GM23248 (cell line): ENCODE measurements around the gene SLC35A1. TPM values are rescaled to one million over a fixed set of nuclear protein-coding genes. Genes with fewer than 3 reads are reported as not detected.

Experiments
- DNase-seq: peaks from one replicate; pipeline ENCODE4 v3.0.0-alpha.2; 2015
- H2AFZ ChIP-seq: fragments of 200-600 bp; sonication (generic); 2 replicates; pipeline ENCODE4 v1.6.1; 2016; ENCODE audit warnings: antibody characterized with exemption
- H3F3A ChIP-seq: fragments of 200-600 bp; sonication (generic); 2 replicates; pipeline ENCODE4 v1.6.1; 2016; ENCODE audit warnings: mild to moderate bottlenecking, antibody characterized with exemption, mixed run types; ENCODE audit not compliant: insufficient read depth
- H3K27ac ChIP-seq: fragments of 200-600 bp; sonication (generic); 2 replicates; pipeline ENCODE4 v1.5.1; 2016; ENCODE audit warnings: mild to moderate bottlenecking
- H3K27me3 ChIP-seq: fragments of 200-600 bp; sonication (generic); replicated peaks from 2 replicates; pipeline ENCODE4 v1.6.1; 2016; ENCODE audit warnings: mild to moderate bottlenecking; ENCODE audit not compliant: insufficient read depth
- H3K36me3 ChIP-seq: fragments of 200-600 bp; sonication (generic); 2 replicates; pipeline ENCODE4 v1.6.1; 2016; ENCODE audit warnings: low read depth, mild to moderate bottlenecking
- H3K4me1 ChIP-seq: fragments of 200-600 bp; sonication (generic); 2 replicates; pipeline ENCODE4 v1.6.1; 2016; ENCODE audit warnings: mild to moderate bottlenecking; ENCODE audit not compliant: insufficient read depth
- H3K4me2 ChIP-seq: fragments of 200-600 bp; sonication (generic); one replicate; pipeline ENCODE4 v1.6.1; 2016; ENCODE audit warnings: mild to moderate bottlenecking; ENCODE audit not compliant: unreplicated experiment
- H3K4me3 ChIP-seq: fragments of 200-600 bp; sonication (generic); 2 replicates; pipeline ENCODE4 v1.5.1; 2016; ENCODE audit warnings: mild to moderate bottlenecking
- H3K79me2 ChIP-seq: fragments of 200-600 bp; sonication (generic); 2 replicates; pipeline ENCODE4 v1.6.1; 2016; ENCODE audit warnings: mild to moderate bottlenecking; ENCODE audit not compliant: insufficient read depth
- H3K9ac ChIP-seq: fragments of 200-600 bp; sonication (generic); 2 replicates; pipeline ENCODE4 v1.6.1; 2016; ENCODE audit warnings: mild to moderate bottlenecking
- H3K9me2 ChIP-seq: fragments of 200-600 bp; sonication (generic); 2 replicates; pipeline ENCODE4 v1.6.1; 2016; ENCODE audit warnings: mixed run types, mild to moderate bottlenecking, moderate library complexity; ENCODE audit not compliant: insufficient read depth
- H3K9me3 ChIP-seq: fragments of 200-600 bp; sonication (generic); one replicate; pipeline ENCODE4 v1.6.1; 2017; ENCODE audit warnings: low read depth
- H4K20me1 ChIP-seq: fragments of 200-600 bp; sonication (generic); 2 replicates; pipeline ENCODE4 v1.6.0; 2016; ENCODE audit not compliant: insufficient read depth
- EZH2 ChIP-seq: fragments of 200-600 bp; sonication (generic); IDR thresholded peaks from 2 replicates; pipeline ENCODE4 v1.6.1; 2018; ENCODE audit warnings: antibody characterized with exemption, mild to moderate bottlenecking; ENCODE audit not compliant: insufficient read depth, poor library complexity, severe bottlenecking
- EZH2phosphoT487 ChIP-seq: fragments of 200-600 bp; sonication (generic); IDR thresholded peaks from 2 replicates; pipeline ENCODE4 v1.6.1; 2018; ENCODE audit warnings: antibody characterized with exemption, moderate library complexity, mild to moderate bottlenecking, low read depth; ENCODE audit not compliant: insufficient read depth
- WGBS, 2 experiments: methylation state at CpG; one replicate each; pipeline ENCODE4 v1.1.6; 2015 to 2017; ENCODE audit warnings: low lambda C conversion rate in 2 of 2, low coverage in 1 of 2; ENCODE audit errors: missing lambda C conversion rate in 2 of 2; 5-methylcytosine and 5-hydroxymethylcytosine counted together
- in situ Hi-C: fragments of 300-500 bp; cut with MboI; formaldehyde crosslinking; loops from 2 replicates; pipeline ENCODE4 v1.15.0; 2020
- polyA plus RNA-seq: library from polyadenylated mRNA; unstranded; fragments of >200 nt; fragmentation: Nextera tagmentation; extraction: Ambion mirVana; gene quantifications from 2 replicates; pipeline ENCODE4 v1.2.1, GENCODE V29; 2016
- total RNA-seq: library from RNA; depleted of rRNA; stranded (reverse); fragments of >200 nt; shearing (Covaris generic); gene quantifications from 2 replicates; pipeline ENCODE4 v1.2.3, GENCODE V29; 2014

SLC35A1 gene
- total and polyA plus RNA-seq, 2 experiments from 2014 or later: 25.6 to 31.4 TPM

GRCh38 chr6:87534377-87535047 lies 61.7 kb downstream of the SLC35A1 start:
- H4K20me1 ChIP-seq: no peaks in the 10 kb centered on the region
- no peak for DNase-seq
- H3K27me3 ChIP-seq: no peaks in the 10 kb centered on the region
- peaks cover 9% of the 10 kb centered on the region; the same call in 1 of the 2 replicates for H3K4me1 ChIP-seq
- no peak overlapping the region for H3K4me2 ChIP-seq
- no peak overlapping the region for H3K27ac ChIP-seq
- H3K9me2 ChIP-seq: no peaks in the 10 kb centered on the region
- H3K36me3 ChIP-seq: peaks cover 40% of the 10 kb centered on the region
- 97 to 100% methylated on average over 2 of the region's 2 CpGs for WGBS, 2 experiments
- no peaks in the 10 kb centered on the region for H3F3A ChIP-seq
- H3K9me3 ChIP-seq: no peaks in the 10 kb centered on the region
- in situ Hi-C loops: no loop called here
- H3K4me3 ChIP-seq: no peak overlapping the region
- H2AFZ ChIP-seq: no peak overlapping the region
- TF ChIP-seq EZH2 (no peak), EZH2phosphoT487 (no peak)
- H3K9ac ChIP-seq: no peak overlapping the region
- H3K79me2 ChIP-seq: peaks cover 44% of the 10 kb centered on the region

GRCh38 chr6:87538510-87539260 lies 65.9 kb downstream of the SLC35A1 start:
- Histone ChIP-seq H3K9me3 (no peaks in the 10 kb centered on the region), H3K27ac (no peak overlapping the region), H3K9ac (no peak overlapping the region), H2AFZ (no peak overlapping the region), H3K4me2 (no peak overlapping the region), H3F3A (no peaks in the 10 kb centered on the region), H3K36me3 (peaks cover 57% of the 10 kb centered on the region), H4K20me1 (no peaks in the 10 kb centered on the region), H3K79me2 (peaks cover 25% of the 10 kb centered on the region), H3K9me2 (no peaks in the 10 kb centered on the region), H3K4me1 (peaks cover 9% of the 10 kb centered on the region; the same call in 1 of the 2 replicates), H3K4me3 (no peak overlapping the region), H3K27me3 (no peaks in the 10 kb centered on the region)
- 97 to 100% methylated on average over 1 of the region's 1 CpG for WGBS, 2 experiments
- in situ Hi-C loops: no loop called here
- no peak for TF ChIP-seq EZH2phosphoT487
- no peak for TF ChIP-seq EZH2
- no peak for DNase-seq

- Histone ChIP-seq H3K36me3 (peaks cover 55% of the 10 kb centered on the region), H2AFZ (no peak overlapping the region), H3K27ac (no peak overlapping the region), H3K9me2 (no peaks in the 10 kb centered on the region), H3F3A (no peaks in the 10 kb centered on the region), H3K9ac (no peak overlapping the region), H3K9me3 (no peaks in the 10 kb centered on the region), H3K79me2 (peaks cover 20% of the 10 kb centered on the region), H3K27me3 (no peaks in the 10 kb centered on the region), H3K4me3 (no peak overlapping the region), H3K4me2 (no peak overlapping the region), H4K20me1 (no peaks in the 10 kb centered on the region), H3K4me1 (peaks cover 9% of the 10 kb centered on the region; the same call in 1 of the 2 replicates)
- TF ChIP-seq EZH2phosphoT487 (no peak), EZH2 (no peak)
- 87 to 92% methylated on average over 6 of the region's 6 CpGs for WGBS, 2 experiments
- in situ Hi-C loops: no loop called here
- DNase-seq: no peak
Observed at GRCh38 chr6:87539554-87539953, 66.8 kb downstream of the SLC35A1 start.

GRCh38 chr6:87540539-87540938 lies 67.8 kb downstream of the SLC35A1 start:
- no peaks in the 10 kb centered on the region for H3K9me2 ChIP-seq
- no peak for DNase-seq
- no peaks in the 10 kb centered on the region for H3K9me3 ChIP-seq
- H3F3A ChIP-seq: no peaks in the 10 kb centered on the region
- 97 to 99% methylated on average over 4 of the region's 4 CpGs for WGBS, 2 experiments
- no peak overlapping the region for H3K4me2 ChIP-seq
- no peak overlapping the region for H3K9ac ChIP-seq
- H3K79me2 ChIP-seq: peaks cover 20% of the 10 kb centered on the region
- no peak overlapping the region for H2AFZ ChIP-seq
- no peak overlapping the region for H3K27ac ChIP-seq
- peaks cover 9% of the 10 kb centered on the region; the same call in 1 of the 2 replicates for H3K4me1 ChIP-seq
- in situ Hi-C loops: no loop called here
- no peak for TF ChIP-seq EZH2
- TF ChIP-seq EZH2phosphoT487: no peak
- H3K27me3 ChIP-seq: no peaks in the 10 kb centered on the region
- H3K4me3 ChIP-seq: no peak overlapping the region
- H3K36me3 ChIP-seq: peaks cover 65% of the 10 kb centered on the region
- H4K20me1 ChIP-seq: no peaks in the 10 kb centered on the region
